ENCODE data around the gene ADK. TPM values are rescaled to one million over a fixed set of nuclear protein-coding genes. Genes with fewer than 3 reads are reported as not detected.

ADK gene
- total RNA-seq, 1 experiment from 2014 or later: 26.8 TPM

DNA sequence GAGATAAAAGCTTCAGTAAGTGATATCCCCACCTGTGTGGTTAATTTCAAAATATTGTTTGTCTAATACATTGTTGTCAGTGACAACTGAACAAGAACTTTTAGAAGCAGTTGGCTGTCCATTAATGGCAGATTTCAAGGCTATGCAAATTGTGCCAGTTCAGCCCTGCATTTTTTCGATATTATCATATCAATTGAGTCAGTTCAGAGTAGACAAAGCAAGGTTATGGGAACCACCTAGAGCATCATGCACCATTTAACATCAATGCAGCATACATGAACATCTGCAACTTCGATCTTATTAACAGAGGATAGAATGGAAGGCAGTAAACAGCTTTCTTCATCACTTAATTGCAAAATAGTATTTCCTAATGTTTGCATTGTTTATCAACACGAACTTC, 494.7 kb downstream of the ADK start:
- H3K18ac ChIP-seq (ENCODE audit: insufficient read length, low read depth, low read length): no peak overlapping the region
- Mint-ChIP-seq H3K36me3 (ENCODE audit: insufficient read depth in 1 of 3, low read depth in 3 of 3) (peaks cover 1 to 11% (median 10%) of the 10 kb centered on the region in 3 experiments; a peak in 4 of 7 replicates), H3K27me3 (ENCODE audit: low read depth) (no peaks in the 10 kb centered on the region), H3K4me3 (no peak overlapping the region), H3K4me1 (peaks cover 15% of the 10 kb centered on the region in 2 experiments), H3K9me3 (peaks cover 3 to 7% of the 10 kb centered on the region in 2 experiments; a peak in 4 of 5 replicates), H3K27ac (no peak overlapping the region; a peak in 1 of 7 replicates)
- no peak overlapping the region for H3K4ac ChIP-seq (ENCODE audit: low read depth, low read length)
- H3K23me2 ChIP-seq (ENCODE audit: insufficient read length, low read depth, low read length, poor library complexity, severe bottlenecking): no peaks in the 10 kb centered on the region
- no peaks in the 10 kb centered on the region for H3K27me3 ChIP-seq (ENCODE audit: insufficient read depth, low read length)
- no peak overlapping the region for H3K27ac ChIP-seq (ENCODE audit: insufficient read length, low read depth, low read length)
- H4K5ac ChIP-seq (ENCODE audit: insufficient read length, low read depth, low read length): no peak overlapping the region
- H3K79me1 ChIP-seq (ENCODE audit: insufficient read depth, low read depth, low read length, poor library complexity, severe bottlenecking): no peaks in the 10 kb centered on the region
- WGBS (ENCODE audit: extremely low coverage, insufficient read length, low lambda C conversion rate): no CpG with 5 or more reads among the region's 3 CpGs
- H2BK15ac ChIP-seq (ENCODE audit: low read depth, low read length): no peak overlapping the region
- H4K8ac ChIP-seq (replicated peaks; ENCODE audit: insufficient read length, low read depth, low read length): no peak overlapping the region
- no peaks in the 10 kb centered on the region for H3K9me3 ChIP-seq (ENCODE audit: control insufficient read depth, low read depth, low read length)
- no peak overlapping the region for H3K4me2 ChIP-seq (ENCODE audit: insufficient read depth, insufficient read length, low read length)
- H3K9ac ChIP-seq (ENCODE audit: extremely low read depth, insufficient read length, low read length): no peak overlapping the region
- no peak overlapping the region for H2AK5ac ChIP-seq (ENCODE audit: insufficient read length, low read length)
- TF ChIP-seq CTCF (conservative IDR thresholded peaks at IDR 0.05): no peak
- no peak overlapping the region for H4K91ac ChIP-seq (ENCODE audit: insufficient read length, low read depth, low read length)
- H3K79me2 ChIP-seq (ENCODE audit: insufficient read depth, low read length): peaks cover 2% of the 10 kb centered on the region
- H2BK120ac ChIP-seq (ENCODE audit: low read depth, low read length, poor library complexity, severe bottlenecking): no peak overlapping the region
- H2BK5ac ChIP-seq (ENCODE audit: insufficient read length, low read length): no peak overlapping the region
- DNase-seq: no peak
- peaks cover 6% of the 10 kb centered on the region; the same call in 1 of the 2 replicates for H3K4me1 ChIP-seq (ENCODE audit: insufficient read depth, low read length)
- no peak overlapping the region for H2AFZ ChIP-seq (ENCODE audit: low read length)
- H3K14ac ChIP-seq (ENCODE audit: insufficient read depth, low read length): no peak overlapping the region
- no peak overlapping the region for H3K56ac ChIP-seq (ENCODE audit: insufficient read length, low read depth, low read length)
- no peaks in the 10 kb centered on the region for H4K20me1 ChIP-seq (ENCODE audit: control insufficient read depth, insufficient read depth, insufficient read length)
- no peak overlapping the region for H2BK20ac ChIP-seq (ENCODE audit: low read depth, low read length, poor library complexity, severe bottlenecking)
- H2BK12ac ChIP-seq (ENCODE audit: insufficient read length, low read depth, low read length): no peak overlapping the region
- no peak overlapping the region for H3T11ph ChIP-seq (ENCODE audit: low read length)
- no peak overlapping the region for H3K23ac ChIP-seq (ENCODE audit: insufficient read length, low read depth, low read length)
